GM12875 (cell line): ENCODE data around the gene HLA-E.

Experiments
- H3K4me3 ChIP-seq: one replicate; pipeline ENCODE4 v1.5.1; 2011; ENCODE audit warnings: low read depth, low read length, control low read depth
- CTCF ChIP-seq: IDR thresholded peaks from 2 replicates; pipeline ENCODE4 v1.5.1; 2011; ENCODE audit warnings: low read depth, mild to moderate bottlenecking, control low read depth, inconsistent platforms, low read length, moderate library complexity, borderline replicate concordance; ENCODE audit not compliant: insufficient read depth

The HLA-E gene

GRCh38 chr6:30489081-30490025 is at the start of gene HLA-E:
HLA-E (plus strand) TSS chr6:30489509; CDS start chr6:30489532, 23 bp downstream.
- no peak for TF ChIP-seq CTCF
- H3K4me3 ChIP-seq, result peak within 1 kb of the TSS; percentile 82

- no peak for TF ChIP-seq CTCF
Observed at GRCh38 chr6:30441171-30441570, 48.1 kb upstream of the HLA-E start.

GRCh38 chr6:30443657-30444450 is 45.5 kb upstream of the HLA-E start:
- no peak overlapping the region for H3K4me3 ChIP-seq
- no peak for TF ChIP-seq CTCF

More at GRCh38 chr6:30441171-30441570, 48.1 kb upstream of the HLA-E start:
- no peak overlapping the region for H3K4me3 ChIP-seq

GRCh38 chr6:30444451-30444742 is 44.9 kb upstream of the HLA-E start:
- TF ChIP-seq CTCF, result no peak
- no peak overlapping the region for H3K4me3 ChIP-seq

GRCh38 chr6:30446259-30446658 is 43.0 kb upstream of the HLA-E start:
- no peak for TF ChIP-seq CTCF
- no peak overlapping the region for H3K4me3 ChIP-seq

GRCh38 chr6:30447237-30447636 is 42.1 kb upstream of the HLA-E start:
- no peak overlapping the region for H3K4me3 ChIP-seq
- peak; percentile 5; the same call in 1 of the 2 replicates for TF ChIP-seq CTCF

GRCh38 chr6:30450548-30450908 is 38.8 kb upstream of the HLA-E start:
- no peak for TF ChIP-seq CTCF
- no peak overlapping the region for H3K4me3 ChIP-seq
